PC-9 (cell line): ENCODE measurements around the gene LUM. TPM values are rescaled to one million over a fixed set of nuclear protein-coding genes. Genes with fewer than 3 reads are reported as not detected.

ENCODE experiments used
- BruUV-seq: library from RNA; stranded (reverse); fragments of 400-500 nt; replicated peaks from 2 replicates; lab custom pipeline; 2021; lab: Mats Ljungman, UMichigan
- CTCF ChIA-PET: fragments of 300-600 bp; sonication (Branson Sonifier 250); formaldehyde crosslinking; loops from one replicate; lab custom pipeline; 2022; ENCODE audit warnings: antibody characterized with exemption; lab: Charles Lee
- POLR2A ChIA-PET: fragments of 300-600 bp; sonication (Branson Sonifier 250); formaldehyde crosslinking; loops from one replicate; lab custom pipeline; 2022; ENCODE audit warnings: antibody characterized with exemption; ENCODE audit not compliant: unreplicated experiment; lab: Charles Lee
- DNase-seq, 2 experiments: peaks; one replicate each; pipeline versions ENCODE4 v3.0.0 to v3.0.0-alpha.2; 2015 to 2022; ENCODE audit warnings: mixed read lengths in 1 of 2
- H2AFZ ChIP-seq: fragments of 200-600 bp; sonication (generic); 2 replicates; pipeline ENCODE4 v1.8.1; 2017; ENCODE audit warnings: antibody characterized with exemption
- H3F3A ChIP-seq: fragments of 200-600 bp; sonication (generic); 2 replicates; pipeline ENCODE4 v1.8.1; 2017; ENCODE audit warnings: antibody characterized with exemption, mild to moderate bottlenecking, low read depth; ENCODE audit not compliant: insufficient read depth
- H3K27ac ChIP-seq: fragments of 200-600 bp; sonication (generic); 2 replicates; pipeline ENCODE4 v1.6.1; 2016; ENCODE audit warnings: mixed run types
- H3K27me3 ChIP-seq: fragments of 200-600 bp; sonication (generic); 2 replicates; pipeline ENCODE4 v1.6.1; 2016; ENCODE audit warnings: low read depth, mixed run types; ENCODE audit not compliant: insufficient read depth
- H3K36me3 ChIP-seq: fragments of 200-600 bp; sonication (generic); 2 replicates; pipeline ENCODE4 v1.6.1; 2016; ENCODE audit warnings: low read depth, mixed run types
- H3K4me1 ChIP-seq: fragments of 200-600 bp; sonication (generic); replicated peaks from 2 replicates; pipeline ENCODE4 v1.6.1; 2016; ENCODE audit warnings: mixed run types; ENCODE audit not compliant: insufficient read depth
- H3K4me2 ChIP-seq: fragments of 200-600 bp; sonication (generic); 2 replicates; pipeline ENCODE4 v1.6.1; 2017; ENCODE audit warnings: mixed run types
- H3K4me3 ChIP-seq: fragments of 200-600 bp; sonication (generic); 2 replicates; pipeline ENCODE4 v1.6.1; 2016; ENCODE audit warnings: mixed run types
- H3K79me2 ChIP-seq: fragments of 200-600 bp; sonication (generic); 2 replicates; pipeline ENCODE4 v1.6.1; 2017; ENCODE audit warnings: low read depth, mixed run types
- H3K9me2 ChIP-seq: fragments of 200-600 bp; sonication (generic); 2 replicates; pipeline ENCODE4 v1.8.1; 2017; ENCODE audit warnings: mild to moderate bottlenecking; ENCODE audit not compliant: insufficient read depth
- H3K9me3 ChIP-seq: fragments of 200-600 bp; sonication (generic); 2 replicates; pipeline ENCODE4 v1.8.1; 2016; ENCODE audit warnings: low read depth; ENCODE audit not compliant: insufficient read depth
- H4K20me1 ChIP-seq: fragments of 200-600 bp; sonication (generic); 2 replicates; pipeline ENCODE4 v1.8.1; 2017; ENCODE audit not compliant: insufficient read depth
- EZH2 ChIP-seq: fragments of 200-600 bp; sonication (generic); IDR thresholded peaks from 2 replicates; pipeline ENCODE4 v1.8.0; 2017; ENCODE audit warnings: antibody characterized with exemption, low read depth
- intact Hi-C: fragments of 100-400 bp; cut with micrococcal nuclease; formaldehyde crosslinking; loops from one replicate; pipeline ENCODE4 v1.10.0; 2022; ENCODE audit not compliant: unreplicated experiment
- total RNA-seq: library from RNA; stranded (reverse); gene quantifications from 2 replicates; pipeline ENCODE4 v1.2.3, GENCODE V29; 2021
- TF ChIP-seq, protein P1 (sequence below): fragments of 200-600 bp; sonication (generic); conservative IDR thresholded peaks from 2 replicates; pipeline ENCODE4 v1.6.1; 2017; ENCODE audit warnings: mixed run types, antibody characterized with exemption, mild to moderate bottlenecking, moderate library complexity

Gene LUM
- total RNA-seq, 1 experiment from 2014 or later: not detected

- H3K79me2 ChIP-seq: no peaks in the 10 kb centered on the region
- no peaks in the 10 kb centered on the region for H3K9me3 ChIP-seq
- H3K4me2 ChIP-seq: no peak overlapping the region
- H3K9me2 ChIP-seq: no peaks in the 10 kb centered on the region
- no peaks in the 10 kb centered on the region; the same call in 1 of the 2 replicates for H3F3A ChIP-seq
- H3K27ac ChIP-seq: no peak overlapping the region
- intact Hi-C loops: loop anchor here (10.0 kb wide), 2 partner anchors 222 to 252 kb away; no protein-coding TSS in a partner anchor
- DNase-seq: no peak
- TF ChIP-seq, protein P1, sequence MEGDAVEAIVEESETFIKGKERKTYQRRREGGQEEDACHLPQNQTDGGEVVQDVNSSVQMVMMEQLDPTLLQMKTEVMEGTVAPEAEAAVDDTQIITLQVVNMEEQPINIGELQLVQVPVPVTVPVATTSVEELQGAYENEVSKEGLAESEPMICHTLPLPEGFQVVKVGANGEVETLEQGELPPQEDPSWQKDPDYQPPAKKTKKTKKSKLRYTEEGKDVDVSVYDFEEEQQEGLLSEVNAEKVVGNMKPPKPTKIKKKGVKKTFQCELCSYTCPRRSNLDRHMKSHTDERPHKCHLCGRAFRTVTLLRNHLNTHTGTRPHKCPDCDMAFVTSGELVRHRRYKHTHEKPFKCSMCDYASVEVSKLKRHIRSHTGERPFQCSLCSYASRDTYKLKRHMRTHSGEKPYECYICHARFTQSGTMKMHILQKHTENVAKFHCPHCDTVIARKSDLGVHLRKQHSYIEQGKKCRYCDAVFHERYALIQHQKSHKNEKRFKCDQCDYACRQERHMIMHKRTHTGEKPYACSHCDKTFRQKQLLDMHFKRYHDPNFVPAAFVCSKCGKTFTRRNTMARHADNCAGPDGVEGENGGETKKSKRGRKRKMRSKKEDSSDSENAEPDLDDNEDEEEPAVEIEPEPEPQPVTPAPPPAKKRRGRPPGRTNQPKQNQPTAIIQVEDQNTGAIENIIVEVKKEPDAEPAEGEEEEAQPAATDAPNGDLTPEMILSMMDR: no peak
- no peaks in the 10 kb centered on the region for H3K27me3 ChIP-seq
- ChIA-PET CTCF (no interaction called here), POLR2A (no interaction called here)
- no peak overlapping the region for H3K4me3 ChIP-seq
- no peak overlapping the region for H2AFZ ChIP-seq
- H3K4me1 ChIP-seq: peaks cover 24% of the 10 kb centered on the region
- no peaks in the 10 kb centered on the region for H3K36me3 ChIP-seq
- BruUV-seq: no TSS peak
- no peaks in the 10 kb centered on the region for H4K20me1 ChIP-seq
Observed at GRCh38 chr12:91103101-91103500, 8.2 kb downstream of the LUM start.

- no peaks in the 10 kb centered on the region for H3K9me2 ChIP-seq
- peaks cover 25% of the 10 kb centered on the region for H3K4me1 ChIP-seq
- no peaks in the 10 kb centered on the region for H4K20me1 ChIP-seq
- no peak overlapping the region for H3K4me2 ChIP-seq
- no peak overlapping the region for H3K27ac ChIP-seq
- DNase-seq: peak in 1 of 2 experiments; percentile 57
- CTCF ChIA-PET: no interaction called here
- H3K9me3 ChIP-seq: 0 out of 2 replicates have a peak, but pooled peaks cover 7% of the 10 kb centered on the region
- intact Hi-C loops: loop anchor here (10.0 kb wide), 2 partner anchors 224 to 254 kb away; no protein-coding TSS in a partner anchor
- H3K4me3 ChIP-seq: no peak overlapping the region
- no TSS peak for BruUV-seq
- H3K27me3 ChIP-seq: no peaks in the 10 kb centered on the region
- POLR2A ChIA-PET: no interaction called here
- no peaks in the 10 kb centered on the region; the same call in 1 of the 2 replicates for H3F3A ChIP-seq
- no peaks in the 10 kb centered on the region for H3K79me2 ChIP-seq
- no peak for TF ChIP-seq EZH2
- TF ChIP-seq, protein P1: no peak
- H3K36me3 ChIP-seq: no peaks in the 10 kb centered on the region
- H2AFZ ChIP-seq: no peak overlapping the region
Observed at GRCh38 chr12:91100906-91101305, 10.4 kb downstream of the LUM start.

- ChIA-PET POLR2A (no interaction called here), CTCF (interaction anchor here (0.7 kb wide), 1 partner anchor 121 kb away, joined by 7 read pairs; no protein-coding TSS in a partner anchor)
- Histone ChIP-seq H3K4me2 (peak overlapping the region; percentile 75), H3K4me1 (peaks cover 25% of the 10 kb centered on the region), H4K20me1 (no peaks in the 10 kb centered on the region), H3K27me3 (no peaks in the 10 kb centered on the region), H3K9me2 (no peaks in the 10 kb centered on the region), H3K4me3 (no peak overlapping the region), H3K79me2 (no peaks in the 10 kb centered on the region), H2AFZ (no peak overlapping the region), H3K36me3 (no peaks in the 10 kb centered on the region), H3K27ac (peak overlapping the region; percentile 79), H3K9me3 (peaks cover 7% of the 10 kb centered on the region; the same call in 1 of the 2 replicates), H3F3A (no peaks in the 10 kb centered on the region; the same call in 1 of the 2 replicates)
- TF ChIP-seq, protein P1: no peak
- TF ChIP-seq EZH2: no peak
- intact Hi-C loops: loop anchor here (10.0 kb wide), 2 partner anchors 225 to 255 kb away; no protein-coding TSS in a partner anchor
- no peak for DNase-seq
- BruUV-seq: no TSS peak
Observed at GRCh38 chr12:91099836-91100235, 11.5 kb downstream of the LUM start.
